HepG2 (cell line): Measurements from ENCODE around the gene SUPT4H1. TPM values are rescaled to one million over a fixed set of nuclear protein-coding genes. Genes with fewer than 3 reads are reported as not detected.

Source experiments
- AFF4 ChIP-seq: sonication (generic); formaldehyde crosslinking; IDR thresholded peaks from 2 replicates; pipeline ENCODE4 v1.4.0; 2020; ENCODE audit warnings: missing genetic modification reagents
- ATF7 ChIP-seq, 2 experiments: fragments of 450-650 bp in 1 of 2; sonication (generic) in 1 of 2; formaldehyde crosslinking in 1 of 2; IDR thresholded peaks; 2 replicates each; pipeline versions ENCODE4 v1.4.0 to v1.6.1; 2016 to 2020; ENCODE audit warnings: antibody characterized with exemption in 1 of 2, mild to moderate bottlenecking in 1 of 2, missing genetic modification reagents in 1 of 2
- CREB1 ChIP-seq, 2 experiments: fragments of 450-650 bp in 1 of 2; IDR thresholded peaks; 2 replicates each; pipeline ENCODE4 v1.6.1; 2016 to 2017; ENCODE audit warnings: control low read depth in 1 of 2, mild to moderate bottlenecking in 1 of 2, missing compliant biosample characterization in 1 of 2, missing genetic modification characterization in 1 of 2
- PAX8 ChIP-seq: sonication (generic); formaldehyde crosslinking; IDR thresholded peaks from 2 replicates; pipeline ENCODE4 v1.8.0; 2022; ENCODE audit warnings: mild to moderate bottlenecking, missing genetic modification reagents, borderline replicate concordance
- RBFOX2 ChIP-seq: fragments of 200-400 bp; formaldehyde crosslinking; IDR thresholded peaks from 2 replicates; pipeline ENCODE4 v1.6.1; 2017; ENCODE audit warnings: low read depth, mild to moderate bottlenecking, low read length
- ZNF18 ChIP-seq: sonication (generic); formaldehyde crosslinking; IDR thresholded peaks from 2 replicates; pipeline ENCODE4 v1.8.0; 2022; ENCODE audit warnings: mild to moderate bottlenecking, missing genetic modification reagents; ENCODE audit not compliant: insufficient replicate concordance
- ZNF501 ChIP-seq: sonication (generic); formaldehyde crosslinking; IDR thresholded peaks from 2 replicates; pipeline ENCODE4 v1.5.1; 2020; ENCODE audit warnings: mild to moderate bottlenecking, moderate library complexity, missing genetic modification reagents
- ZNF775 ChIP-seq: sonication (generic); formaldehyde crosslinking; IDR thresholded peaks from 2 replicates; pipeline ENCODE4 v1.4.0; 2020; ENCODE audit warnings: missing genetic modification reagents, mild to moderate bottlenecking, moderate library complexity, borderline replicate concordance
- polyA plus RNA-seq, 8 experiments: library from polyadenylated mRNA; depleted of rRNA in 3 of 8; stranded (reverse) in 7 of 8; unstranded in 1 of 8; fragments of >200 nt; fragmentation: Illumina TruSeq in 4 of 8; extraction: Trizol in 4 of 8; gene quantifications; 2 replicates each; pipeline versions ENCODE4 v1.2.1 to v1.2.3, GENCODE V29; 2011 to 2016; ENCODE audit warnings: low read depth in 4 of 8, missing spikeins in 1 of 8, mixed read lengths in 1 of 8; ENCODE audit not compliant: insufficient read depth in 1 of 8
- total RNA-seq, 5 experiments: library from RNA; depleted of rRNA; stranded (reverse); fragments of >200 nt; fragmentation: Illumina TruSeq; extraction: Trizol; gene quantifications; 2 replicates each; pipeline ENCODE4 v1.2.3, GENCODE V29; 2016; ENCODE audit warnings: low read depth in 1 of 5
- TF ChIP-seq, protein P1 (sequence below): sonication (generic); formaldehyde crosslinking; IDR thresholded peaks from 2 replicates; pipeline ENCODE4 v1.4.0; 2020; ENCODE audit warnings: missing genetic modification reagents, borderline replicate concordance
- TF ChIP-seq, protein P2 (sequence below): sonication (generic); formaldehyde crosslinking; IDR thresholded peaks from 2 replicates; pipeline ENCODE4 v1.8.0; 2022; ENCODE audit warnings: missing genetic modification reagents, mild to moderate bottlenecking, borderline replicate concordance
- TF ChIP-seq, protein P3 (sequence below): sonication (generic); formaldehyde crosslinking; IDR thresholded peaks from 2 replicates; pipeline ENCODE4 v1.4.0; 2020; ENCODE audit warnings: missing genetic modification reagents
- TF ChIP-seq, protein P4 (sequence below): sonication (generic); IDR thresholded peaks from 2 replicates; pipeline ENCODE4 v1.6.1; 2016; ENCODE audit warnings: low read depth, borderline replicate concordance

SUPT4H1 gene
- total and polyA plus RNA-seq, 2 of the 13 experiments (the other 11 are each of a cell fraction or from before 2014, with no cell fraction given) = 155 to 244 TPM

- TF ChIP-seq, protein P1, sequence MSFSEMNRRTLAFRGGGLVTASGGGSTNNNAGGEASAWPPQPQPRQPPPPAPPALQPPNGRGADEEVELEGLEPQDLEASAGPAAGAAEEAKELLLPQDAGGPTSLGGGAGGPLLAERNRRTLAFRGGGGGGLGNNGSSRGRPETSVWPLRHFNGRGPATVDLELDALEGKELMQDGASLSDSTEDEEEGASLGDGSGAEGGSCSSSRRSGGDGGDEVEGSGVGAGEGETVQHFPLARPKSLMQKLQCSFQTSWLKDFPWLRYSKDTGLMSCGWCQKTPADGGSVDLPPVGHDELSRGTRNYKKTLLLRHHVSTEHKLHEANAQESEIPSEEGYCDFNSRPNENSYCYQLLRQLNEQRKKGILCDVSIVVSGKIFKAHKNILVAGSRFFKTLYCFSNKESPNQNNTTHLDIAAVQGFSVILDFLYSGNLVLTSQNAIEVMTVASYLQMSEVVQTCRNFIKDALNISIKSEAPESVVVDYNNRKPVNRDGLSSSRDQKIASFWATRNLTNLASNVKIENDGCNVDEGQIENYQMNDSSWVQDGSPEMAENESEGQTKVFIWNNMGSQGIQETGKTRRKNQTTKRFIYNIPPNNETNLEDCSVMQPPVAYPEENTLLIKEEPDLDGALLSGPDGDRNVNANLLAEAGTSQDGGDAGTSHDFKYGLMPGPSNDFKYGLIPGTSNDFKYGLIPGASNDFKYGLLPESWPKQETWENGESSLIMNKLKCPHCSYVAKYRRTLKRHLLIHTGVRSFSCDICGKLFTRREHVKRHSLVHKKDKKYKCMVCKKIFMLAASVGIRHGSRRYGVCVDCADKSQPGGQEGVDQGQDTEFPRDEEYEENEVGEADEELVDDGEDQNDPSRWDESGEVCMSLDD (CRISPR knock-in tag) = no peak
- no peak for TF ChIP-seq RBFOX2
- TF ChIP-seq, protein P2, sequence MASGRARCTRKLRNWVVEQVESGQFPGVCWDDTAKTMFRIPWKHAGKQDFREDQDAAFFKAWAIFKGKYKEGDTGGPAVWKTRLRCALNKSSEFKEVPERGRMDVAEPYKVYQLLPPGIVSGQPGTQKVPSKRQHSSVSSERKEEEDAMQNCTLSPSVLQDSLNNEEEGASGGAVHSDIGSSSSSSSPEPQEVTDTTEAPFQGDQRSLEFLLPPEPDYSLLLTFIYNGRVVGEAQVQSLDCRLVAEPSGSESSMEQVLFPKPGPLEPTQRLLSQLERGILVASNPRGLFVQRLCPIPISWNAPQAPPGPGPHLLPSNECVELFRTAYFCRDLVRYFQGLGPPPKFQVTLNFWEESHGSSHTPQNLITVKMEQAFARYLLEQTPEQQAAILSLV = no peak
- no peak for TF ChIP-seq AFF4 (CRISPR knock-in tag)
- TF ChIP-seq CREB1 (IDR thresholded peaks at IDR 0.05) = no peak
- no peak for TF ChIP-seq CREB1 (CRISPR knock-in tag; IDR thresholded peaks at IDR 0.05)
- TF ChIP-seq, protein P3, sequence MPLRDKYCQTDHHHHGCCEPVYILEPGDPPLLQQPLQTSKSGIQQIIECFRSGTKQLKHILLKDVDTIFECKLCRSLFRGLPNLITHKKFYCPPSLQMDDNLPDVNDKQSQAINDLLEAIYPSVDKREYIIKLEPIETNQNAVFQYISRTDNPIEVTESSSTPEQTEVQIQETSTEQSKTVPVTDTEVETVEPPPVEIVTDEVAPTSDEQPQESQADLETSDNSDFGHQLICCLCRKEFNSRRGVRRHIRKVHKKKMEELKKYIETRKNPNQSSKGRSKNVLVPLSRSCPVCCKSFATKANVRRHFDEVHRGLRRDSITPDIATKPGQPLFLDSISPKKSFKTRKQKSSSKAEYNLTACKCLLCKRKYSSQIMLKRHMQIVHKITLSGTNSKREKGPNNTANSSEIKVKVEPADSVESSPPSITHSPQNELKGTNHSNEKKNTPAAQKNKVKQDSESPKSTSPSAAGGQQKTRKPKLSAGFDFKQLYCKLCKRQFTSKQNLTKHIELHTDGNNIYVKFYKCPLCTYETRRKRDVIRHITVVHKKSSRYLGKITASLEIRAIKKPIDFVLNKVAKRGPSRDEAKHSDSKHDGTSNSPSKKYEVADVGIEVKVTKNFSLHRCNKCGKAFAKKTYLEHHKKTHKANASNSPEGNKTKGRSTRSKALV (CRISPR knock-in tag) = no peak
- no peak for TF ChIP-seq ZNF775 (CRISPR knock-in tag)
- TF ChIP-seq PAX8 = no peak
- TF ChIP-seq ZNF501 (CRISPR knock-in tag) = no peak
- TF ChIP-seq, protein P4, sequence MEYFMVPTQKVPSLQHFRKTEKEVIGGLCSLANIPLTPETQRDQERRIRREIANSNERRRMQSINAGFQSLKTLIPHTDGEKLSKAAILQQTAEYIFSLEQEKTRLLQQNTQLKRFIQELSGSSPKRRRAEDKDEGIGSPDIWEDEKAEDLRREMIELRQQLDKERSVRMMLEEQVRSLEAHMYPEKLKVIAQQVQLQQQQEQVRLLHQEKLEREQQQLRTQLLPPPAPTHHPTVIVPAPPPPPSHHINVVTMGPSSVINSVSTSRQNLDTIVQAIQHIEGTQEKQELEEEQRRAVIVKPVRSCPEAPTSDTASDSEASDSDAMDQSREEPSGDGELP = no peak
- no peak for TF ChIP-seq ZNF18 (CRISPR knock-in tag)
- no peak for TF ChIP-seq ATF7 (IDR thresholded peaks at IDR 0.05)
- TF ChIP-seq ATF7 (CRISPR knock-in tag; IDR thresholded peaks at IDR 0.05) = 0 out of 2 replicates have a peak, but pooled peaks have one; percentile 12
These were observed 16.8 kb downstream of the SUPT4H1 start (continued) for GRCh38 chr17:58335061-58335731.
